ENCODE measurements around the gene TCEA2. TPM values are rescaled to one million over a fixed set of nuclear protein-coding genes. Genes with fewer than 3 reads are reported as not detected.

The TCEA2 gene
- total and polyA plus RNA-seq, 9 of the 15 experiments (the other 6 are each of a cell fraction or from before 2014, with no cell fraction given) = 1.4 to 28.7 (median 5.4) TPM

DNA sequence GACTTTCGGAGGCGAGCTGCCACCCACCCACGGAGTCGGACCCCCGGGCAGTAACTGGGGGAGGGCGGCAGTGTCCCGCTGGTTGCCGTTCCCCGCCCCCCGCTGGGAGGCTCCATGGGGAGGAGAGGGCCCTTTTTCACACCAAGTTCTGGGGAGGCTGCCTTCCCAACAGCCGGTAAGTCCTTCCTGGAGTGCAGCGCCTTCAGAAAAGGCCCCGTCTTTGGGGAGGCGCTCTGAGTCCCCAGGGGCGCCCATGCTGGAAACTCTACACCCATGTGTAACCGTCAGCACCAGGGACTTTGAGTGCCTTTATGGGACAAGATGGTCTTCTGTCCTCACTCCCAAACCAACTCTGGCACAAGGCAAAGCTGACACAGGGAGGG lies 13.1 kb upstream of the TCEA2 start (continued):
- TF ChIP-seq, protein P1, sequence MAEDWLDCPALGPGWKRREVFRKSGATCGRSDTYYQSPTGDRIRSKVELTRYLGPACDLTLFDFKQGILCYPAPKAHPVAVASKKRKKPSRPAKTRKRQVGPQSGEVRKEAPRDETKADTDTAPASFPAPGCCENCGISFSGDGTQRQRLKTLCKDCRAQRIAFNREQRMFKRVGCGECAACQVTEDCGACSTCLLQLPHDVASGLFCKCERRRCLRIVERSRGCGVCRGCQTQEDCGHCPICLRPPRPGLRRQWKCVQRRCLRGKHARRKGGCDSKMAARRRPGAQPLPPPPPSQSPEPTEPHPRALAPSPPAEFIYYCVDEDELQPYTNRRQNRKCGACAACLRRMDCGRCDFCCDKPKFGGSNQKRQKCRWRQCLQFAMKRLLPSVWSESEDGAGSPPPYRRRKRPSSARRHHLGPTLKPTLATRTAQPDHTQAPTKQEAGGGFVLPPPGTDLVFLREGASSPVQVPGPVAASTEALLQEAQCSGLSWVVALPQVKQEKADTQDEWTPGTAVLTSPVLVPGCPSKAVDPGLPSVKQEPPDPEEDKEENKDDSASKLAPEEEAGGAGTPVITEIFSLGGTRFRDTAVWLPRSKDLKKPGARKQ (CRISPR knock-in tag; IDR thresholded peaks at IDR 0.05) = no peak
- TF ChIP-seq, protein P2, sequence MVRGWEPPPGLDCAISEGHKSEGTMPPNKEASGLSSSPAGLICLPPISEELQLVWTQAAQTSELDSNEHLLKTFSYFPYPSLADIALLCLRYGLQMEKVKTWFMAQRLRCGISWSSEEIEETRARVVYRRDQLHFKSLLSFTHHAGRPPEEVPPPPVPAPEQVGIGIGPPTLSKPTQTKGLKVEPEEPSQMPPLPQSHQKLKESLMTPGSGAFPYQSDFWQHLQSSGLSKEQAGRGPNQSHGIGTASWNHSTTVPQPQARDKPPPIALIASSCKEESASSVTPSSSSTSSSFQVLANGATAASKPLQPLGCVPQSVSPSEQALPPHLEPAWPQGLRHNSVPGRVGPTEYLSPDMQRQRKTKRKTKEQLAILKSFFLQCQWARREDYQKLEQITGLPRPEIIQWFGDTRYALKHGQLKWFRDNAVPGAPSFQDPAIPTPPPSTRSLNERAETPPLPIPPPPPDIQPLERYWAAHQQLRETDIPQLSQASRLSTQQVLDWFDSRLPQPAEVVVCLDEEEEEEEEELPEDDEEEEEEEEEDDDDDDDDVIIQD (CRISPR knock-in tag; IDR thresholded peaks at IDR 0.05) = no peak
- TF ChIP-seq, protein P3, sequence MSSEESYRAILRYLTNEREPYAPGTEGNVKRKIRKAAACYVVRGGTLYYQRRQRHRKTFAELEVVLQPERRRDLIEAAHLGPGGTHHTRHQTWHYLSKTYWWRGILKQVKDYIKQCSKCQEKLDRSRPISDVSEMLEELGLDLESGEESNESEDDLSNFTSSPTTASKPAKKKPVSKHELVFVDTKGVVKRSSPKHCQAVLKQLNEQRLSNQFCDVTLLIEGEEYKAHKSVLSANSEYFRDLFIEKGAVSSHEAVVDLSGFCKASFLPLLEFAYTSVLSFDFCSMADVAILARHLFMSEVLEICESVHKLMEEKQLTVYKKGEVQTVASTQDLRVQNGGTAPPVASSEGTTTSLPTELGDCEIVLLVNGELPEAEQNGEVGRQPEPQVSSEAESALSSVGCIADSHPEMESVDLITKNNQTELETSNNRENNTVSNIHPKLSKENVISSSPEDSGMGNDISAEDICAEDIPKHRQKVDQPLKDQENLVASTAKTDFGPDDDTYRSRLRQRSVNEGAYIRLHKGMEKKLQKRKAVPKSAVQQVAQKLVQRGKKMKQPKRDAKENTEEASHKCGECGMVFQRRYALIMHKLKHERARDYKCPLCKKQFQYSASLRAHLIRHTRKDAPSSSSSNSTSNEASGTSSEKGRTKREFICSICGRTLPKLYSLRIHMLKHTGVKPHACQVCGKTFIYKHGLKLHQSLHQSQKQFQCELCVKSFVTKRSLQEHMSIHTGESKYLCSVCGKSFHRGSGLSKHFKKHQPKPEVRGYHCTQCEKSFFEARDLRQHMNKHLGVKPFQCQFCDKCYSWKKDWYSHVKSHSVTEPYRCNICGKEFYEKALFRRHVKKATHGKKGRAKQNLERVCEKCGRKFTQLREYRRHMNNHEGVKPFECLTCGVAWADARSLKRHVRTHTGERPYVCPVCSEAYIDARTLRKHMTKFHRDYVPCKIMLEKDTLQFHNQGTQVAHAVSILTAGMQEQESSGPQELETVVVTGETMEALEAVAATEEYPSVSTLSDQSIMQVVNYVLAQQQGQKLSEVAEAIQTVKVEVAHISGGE (CRISPR knock-in tag; IDR thresholded peaks at IDR 0.05) = peak in 1 of 3 experiments; percentile 50; a peak in 1 of 6 replicates
- TF ChIP-seq GABPA (tag; conservative IDR thresholded peaks at IDR 0.05; ENCODE audit: low read depth) (no peak), PML (IDR thresholded peaks at IDR 0.05; ENCODE audit: low read length) (no peak), SMAD2 (IDR thresholded peaks at IDR 0.05; ENCODE audit: low read depth, low read length) (no peak), IFI16 (CRISPR knock-in tag; IDR thresholded peaks at IDR 0.05) (no peak), ZNF695 (CRISPR knock-in tag; IDR thresholded peaks at IDR 0.05) (no peak), MAX (CRISPR knock-in tag; IDR thresholded peaks at IDR 0.05) (0 out of 2 replicates have a peak, but pooled peaks have one; percentile 17), MIER1 (IDR thresholded peaks at IDR 0.05; ENCODE audit: low read depth) (no peak), ZC3H4 (CRISPR knock-in tag; IDR thresholded peaks at IDR 0.05; ENCODE audit: borderline replicate concordance) (no peak), CREB5 (CRISPR knock-in tag; IDR thresholded peaks at IDR 0.05) (no peak), RERE (CRISPR knock-in tag; IDR thresholded peaks at IDR 0.05; ENCODE audit: borderline replicate concordance) (no peak)
